Tibial nerve (tissue), 4 donors: ENCODE results near the gene EEPD1.
A peak's percentile ranks its signal among the peaks of the same experiment; 100 is the strongest.

Experiments
- EP300 ChIP-seq, 2 donors: sonication (generic); formaldehyde crosslinking; IDR thresholded peaks; one replicate each; pipeline ENCODE4 v1.6.1; 2017; ENCODE audit warnings: antibody characterized with exemption in 2 of 2, mild to moderate bottlenecking in 1 of 2
- TF ChIP-seq, protein P1 (sequence below), 5 experiments: fragments of 200-600 bp in 3 of 5; fragments of 450-650 bp in 2 of 5; sonication (generic) in 3 of 5; IDR thresholded peaks; one replicate each; pipeline ENCODE4 v1.5.1; 2016 to 2019; ENCODE audit warnings: antibody characterized with exemption in 5 of 5, mild to moderate bottlenecking in 3 of 5, moderate library complexity in 2 of 5

DNA sequence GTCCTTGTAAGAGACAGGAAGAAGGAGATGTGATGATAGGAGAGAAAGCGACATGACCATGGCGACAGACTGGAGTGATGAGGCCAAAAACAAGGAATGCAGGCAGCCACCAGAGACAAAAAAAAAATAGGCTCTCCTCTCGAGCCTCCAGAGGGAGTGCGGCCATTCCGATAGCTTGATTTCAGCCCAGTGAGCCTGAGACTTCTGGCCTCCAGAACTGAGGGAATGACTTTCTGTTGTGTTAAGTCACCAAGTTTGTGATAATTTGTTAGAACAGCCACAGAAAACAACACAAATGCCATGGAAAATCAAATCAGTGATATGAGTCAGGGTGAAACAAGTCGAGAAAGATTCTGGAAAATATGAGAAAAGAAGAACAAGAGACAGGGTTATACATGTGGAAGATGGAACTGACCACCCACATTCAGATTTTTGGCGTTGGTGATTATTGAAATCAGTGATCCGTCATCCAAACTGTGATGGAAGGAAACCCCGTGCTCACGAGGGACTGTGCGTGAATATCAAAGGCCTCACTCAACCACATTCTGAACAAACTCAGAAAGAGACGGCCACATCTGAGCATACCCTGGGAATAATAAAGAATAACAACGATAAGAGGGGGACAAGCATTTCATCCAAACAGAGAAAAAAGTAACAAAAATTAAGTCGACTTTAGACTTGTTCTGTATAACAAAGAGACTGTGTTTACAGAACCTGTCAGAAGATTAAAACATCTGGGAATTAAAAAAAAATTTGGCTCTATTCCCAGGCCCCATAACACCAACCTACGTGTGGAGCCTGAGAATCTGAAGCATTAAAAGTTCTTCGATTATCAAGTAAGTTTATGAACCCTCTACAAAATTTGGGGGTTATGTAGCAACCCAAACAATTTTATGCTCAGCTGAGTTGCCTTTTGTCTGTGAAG, 72.1 kb downstream of the EEPD1 start:
- TF ChIP-seq, protein P1, sequence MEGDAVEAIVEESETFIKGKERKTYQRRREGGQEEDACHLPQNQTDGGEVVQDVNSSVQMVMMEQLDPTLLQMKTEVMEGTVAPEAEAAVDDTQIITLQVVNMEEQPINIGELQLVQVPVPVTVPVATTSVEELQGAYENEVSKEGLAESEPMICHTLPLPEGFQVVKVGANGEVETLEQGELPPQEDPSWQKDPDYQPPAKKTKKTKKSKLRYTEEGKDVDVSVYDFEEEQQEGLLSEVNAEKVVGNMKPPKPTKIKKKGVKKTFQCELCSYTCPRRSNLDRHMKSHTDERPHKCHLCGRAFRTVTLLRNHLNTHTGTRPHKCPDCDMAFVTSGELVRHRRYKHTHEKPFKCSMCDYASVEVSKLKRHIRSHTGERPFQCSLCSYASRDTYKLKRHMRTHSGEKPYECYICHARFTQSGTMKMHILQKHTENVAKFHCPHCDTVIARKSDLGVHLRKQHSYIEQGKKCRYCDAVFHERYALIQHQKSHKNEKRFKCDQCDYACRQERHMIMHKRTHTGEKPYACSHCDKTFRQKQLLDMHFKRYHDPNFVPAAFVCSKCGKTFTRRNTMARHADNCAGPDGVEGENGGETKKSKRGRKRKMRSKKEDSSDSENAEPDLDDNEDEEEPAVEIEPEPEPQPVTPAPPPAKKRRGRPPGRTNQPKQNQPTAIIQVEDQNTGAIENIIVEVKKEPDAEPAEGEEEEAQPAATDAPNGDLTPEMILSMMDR (IDR thresholded peaks at IDR 0.05) = no peak
- TF ChIP-seq EP300 (IDR thresholded peaks at IDR 0.05) = peak in 1 of 2 donors; percentile 12
